ENCODE data around the gene AMELY. TPM values are rescaled to one million over a fixed set of nuclear protein-coding genes. Genes with fewer than 3 reads are reported as not detected.

AMELY gene
- total RNA-seq (ENCODE audit: low replicate concordance): not detected in 2 replicates

- TF ChIP-seq EZH2 (IDR thresholded peaks at IDR 0.05) (no peak), CTCF (IDR thresholded peaks at IDR 0.05) (no peak), EZH2phosphoT487 (IDR thresholded peaks at IDR 0.05) (no peak)
- H3F3A ChIP-seq (ENCODE audit: low read depth): no peaks in the 10 kb centered on the region
- H3K79me2 ChIP-seq (ENCODE audit: low read depth): no peaks in the 10 kb centered on the region
- no peak within 1 kb of the TSS for H3K4me3 ChIP-seq
- no peaks in the 10 kb centered on the region for H3K4me1 Mint-ChIP-seq
- no peak within 1 kb of the TSS for H3K4me2 ChIP-seq
- no peak within 1 kb of the TSS for H2AFZ ChIP-seq (replicated peaks)
- H3K9me3 Mint-ChIP-seq: no peaks in the 10 kb centered on the region
- DNase-seq (ENCODE audit: low spot score): no peak
- H4K20me1 ChIP-seq (ENCODE audit: low read depth): no peaks in the 10 kb centered on the region
- no peaks in the 10 kb centered on the region for H3K27me3 Mint-ChIP-seq (ENCODE audit: insufficient read depth, low read depth)
- no peak within 1 kb of the TSS for H3K4me3 Mint-ChIP-seq
- no peaks in the 10 kb centered on the region for H3K9me3 ChIP-seq (ENCODE audit: low read depth)
- H3K36me3 ChIP-seq: no peaks in the 10 kb centered on the region
- H3K9ac ChIP-seq: no peak within 1 kb of the TSS
- no peak within 1 kb of the TSS for H3K27ac Mint-ChIP-seq
- H3K4me1 ChIP-seq: no peaks in the 10 kb centered on the region
- H3K27me3 ChIP-seq: no peaks in the 10 kb centered on the region
- H3K27ac ChIP-seq: no peak within 1 kb of the TSS
- H3K36me3 Mint-ChIP-seq: no peaks in the 10 kb centered on the region
These were observed at the start of gene AMELY for GRCh38 chrY:6911253-6911881. AMELY (minus strand) TSS chrY:6911752; CDS start chrY:6872608, 39,144 bp downstream.

- no peak overlapping the region for H3K27ac Mint-ChIP-seq
- H3K79me2 ChIP-seq (ENCODE audit: low read depth): no peaks in the 10 kb centered on the region
- H3K27me3 Mint-ChIP-seq (ENCODE audit: insufficient read depth, low read depth): no peaks in the 10 kb centered on the region
- H3K4me3 Mint-ChIP-seq: no peak overlapping the region
- H4K20me1 ChIP-seq (ENCODE audit: low read depth): no peaks in the 10 kb centered on the region
- no peaks in the 10 kb centered on the region for H3K4me1 ChIP-seq
- TF ChIP-seq CTCF (IDR thresholded peaks at IDR 0.05) (no peak), EZH2 (IDR thresholded peaks at IDR 0.05) (no peak), EZH2phosphoT487 (IDR thresholded peaks at IDR 0.05) (no peak)
- H2AFZ ChIP-seq (replicated peaks): no peak overlapping the region
- H3K27ac ChIP-seq: no peak overlapping the region
- no peaks in the 10 kb centered on the region for H3K36me3 Mint-ChIP-seq
- DNase-seq (ENCODE audit: low spot score): no peak
- H3K9me3 ChIP-seq (ENCODE audit: low read depth): no peaks in the 10 kb centered on the region
- no peak overlapping the region for H3K4me2 ChIP-seq
- no peaks in the 10 kb centered on the region for H3K27me3 ChIP-seq
- H3F3A ChIP-seq (ENCODE audit: low read depth): no peaks in the 10 kb centered on the region
- H3K4me1 Mint-ChIP-seq: no peaks in the 10 kb centered on the region
- no peaks in the 10 kb centered on the region for H3K9me3 Mint-ChIP-seq
- no peak overlapping the region for H3K9ac ChIP-seq
- H3K4me3 ChIP-seq: no peak overlapping the region
- H3K36me3 ChIP-seq: no peaks in the 10 kb centered on the region
These were observed 38.4 kb upstream of the AMELY start for GRCh38 chrY:6949947-6950346.

- Histone ChIP-seq H3K79me2 (ENCODE audit: low read depth) (no peaks in the 10 kb centered on the region), H3K27me3 (no peaks in the 10 kb centered on the region), H3K27ac (no peak overlapping the region), H3K4me1 (no peaks in the 10 kb centered on the region), H3K9me3 (ENCODE audit: low read depth) (no peaks in the 10 kb centered on the region), H3F3A (ENCODE audit: low read depth) (no peaks in the 10 kb centered on the region), H2AFZ (replicated peaks) (no peak overlapping the region), H3K4me2 (no peak overlapping the region), H4K20me1 (ENCODE audit: low read depth) (no peaks in the 10 kb centered on the region), H3K4me3 (no peak overlapping the region), H3K9ac (no peak overlapping the region), H3K36me3 (no peaks in the 10 kb centered on the region)
- Mint-ChIP-seq H3K4me3 (no peak overlapping the region), H3K4me1 (no peaks in the 10 kb centered on the region), H3K9me3 (no peaks in the 10 kb centered on the region), H3K27ac (no peak overlapping the region), H3K36me3 (no peaks in the 10 kb centered on the region), H3K27me3 (ENCODE audit: insufficient read depth, low read depth) (no peaks in the 10 kb centered on the region)
- DNase-seq (ENCODE audit: low spot score): no peak
- no peak for TF ChIP-seq EZH2 (IDR thresholded peaks at IDR 0.05)
- TF ChIP-seq CTCF (IDR thresholded peaks at IDR 0.05): no peak
- no peak for TF ChIP-seq EZH2phosphoT487 (IDR thresholded peaks at IDR 0.05)
These were observed 36.8 kb upstream of the AMELY start for GRCh38 chrY:6948378-6948777.

All from neural progenitor cell (in vitro differentiated cells).